Measurements from ENCODE around the gene TMPRSS13. TPM values are rescaled to one million over a fixed set of nuclear protein-coding genes. Genes with fewer than 3 reads are reported as not detected.

The TMPRSS13 gene
- total and polyA plus RNA-seq, 5 donors from 2014 or later, result 0.57 to 3.4 (median 1.1) TPM

GRCh38 chr11:117913736-117914397 lies 15.3 kb downstream of the TMPRSS13 start:
- Histone ChIP-seq H3K36me3 (ENCODE audit: control insufficient read depth, insufficient read depth, low read length) (no peaks in the 10 kb centered on the region), H3K4me1 (ENCODE audit: control insufficient read depth, insufficient read depth, low read length, poor library complexity, severe bottlenecking) (no peaks in the 10 kb centered on the region), H3K27ac (ENCODE audit: insufficient read depth, low read length, poor library complexity, severe bottlenecking) (no peak overlapping the region), H3K9me3 (ENCODE audit: control insufficient read depth in 2 of 2, low read length in 2 of 2) (no peaks in the 10 kb centered on the region), H3K4me3 (ENCODE audit: low read depth, low read length) (no peak overlapping the region), H3K27me3 (ENCODE audit: control insufficient read depth, insufficient read depth, low read length) (no peaks in the 10 kb centered on the region)
- peak overlapping the region in 1 of 3 donors; percentile 11 for H3K27ac Mint-ChIP-seq
- H3K36me3 Mint-ChIP-seq, result peaks cover 35% of the 10 kb centered on the region
- no peak for ATAC-seq (ENCODE audit: low read depth in 2 of 2)
- no peaks in the 10 kb centered on the region for H3K9me3 Mint-ChIP-seq
- H3K4me1 Mint-ChIP-seq, result no peaks in the 10 kb centered on the region
- no peak for DNase-seq
- H3K27me3 Mint-ChIP-seq, result no peaks in the 10 kb centered on the region
- no peak overlapping the region for H3K4me3 Mint-ChIP-seq

GRCh38 chr11:117912497-117912896 lies 16.7 kb downstream of the TMPRSS13 start:
- Histone ChIP-seq H3K4me1 (ENCODE audit: control insufficient read depth, insufficient read depth, low read length, poor library complexity, severe bottlenecking) (peaks cover 1% of the 10 kb centered on the region), H3K27me3 (ENCODE audit: control insufficient read depth, insufficient read depth, low read length) (no peaks in the 10 kb centered on the region), H3K9me3 (ENCODE audit: control insufficient read depth in 2 of 2, low read length in 2 of 2) (no peaks in the 10 kb centered on the region), H3K4me3 (ENCODE audit: low read depth, low read length) (no peak overlapping the region), H3K27ac (ENCODE audit: insufficient read depth, low read length, poor library complexity, severe bottlenecking) (no peak overlapping the region), H3K36me3 (ENCODE audit: control insufficient read depth, insufficient read depth, low read length) (no peaks in the 10 kb centered on the region)
- H3K9me3 Mint-ChIP-seq, result no peaks in the 10 kb centered on the region
- ATAC-seq (ENCODE audit: low read depth in 2 of 2) (no peak), DNase-seq (no peak)
- peaks cover 35% of the 10 kb centered on the region for H3K36me3 Mint-ChIP-seq
- no peaks in the 10 kb centered on the region for H3K27me3 Mint-ChIP-seq
- H3K4me1 Mint-ChIP-seq, result peaks cover 0 to 3% (median under 1%) of the 10 kb centered on the region in 4 donors
- H3K27ac Mint-ChIP-seq, result no peak overlapping the region
- H3K4me3 Mint-ChIP-seq, result no peak overlapping the region

GRCh38 chr11:117911694-117912093 lies 17.5 kb downstream of the TMPRSS13 start:
- H3K9me3 Mint-ChIP-seq, result no peaks in the 10 kb centered on the region

GRCh38 chr11:117910941-117911655 lies 18.1 kb downstream of the TMPRSS13 start:
- peaks cover 30% of the 10 kb centered on the region for H3K36me3 Mint-ChIP-seq
- ATAC-seq (ENCODE audit: low read depth in 2 of 2) (no peak), DNase-seq (no peak)
- Histone ChIP-seq H3K4me3 (ENCODE audit: low read depth, low read length) (no peak overlapping the region), H3K9me3 (ENCODE audit: control insufficient read depth in 2 of 2, low read length in 2 of 2) (no peaks in the 10 kb centered on the region), H3K27me3 (ENCODE audit: control insufficient read depth, insufficient read depth, low read length) (no peaks in the 10 kb centered on the region), H3K4me1 (ENCODE audit: control insufficient read depth, insufficient read depth, low read length, poor library complexity, severe bottlenecking) (peaks cover 4% of the 10 kb centered on the region), H3K27ac (ENCODE audit: insufficient read depth, low read length, poor library complexity, severe bottlenecking) (no peak overlapping the region), H3K36me3 (ENCODE audit: control insufficient read depth, insufficient read depth, low read length) (no peaks in the 10 kb centered on the region)
- H3K4me3 Mint-ChIP-seq, result no peak overlapping the region
- no peaks in the 10 kb centered on the region for H3K9me3 Mint-ChIP-seq
- H3K27ac Mint-ChIP-seq, result peak overlapping the region in 1 of 3 donors; percentile 56
- no peaks in the 10 kb centered on the region for H3K27me3 Mint-ChIP-seq
- peaks cover 0 to 8% (median 4%) of the 10 kb centered on the region in 4 donors for H3K4me1 Mint-ChIP-seq

More at GRCh38 chr11:117911694-117912093, 17.5 kb downstream of the TMPRSS13 start:
- H3K4me1 ChIP-seq (ENCODE audit: control insufficient read depth, insufficient read depth, low read length, poor library complexity, severe bottlenecking), result peaks cover 4% of the 10 kb centered on the region
- no peaks in the 10 kb centered on the region for H3K9me3 ChIP-seq (ENCODE audit: control insufficient read depth in 2 of 2, low read length in 2 of 2)
- no peaks in the 10 kb centered on the region for H3K27me3 ChIP-seq (ENCODE audit: control insufficient read depth, insufficient read depth, low read length)
- H3K4me3 ChIP-seq (ENCODE audit: low read depth, low read length), result no peak overlapping the region
- no peaks in the 10 kb centered on the region for H3K27me3 Mint-ChIP-seq
- H3K27ac Mint-ChIP-seq, result no peak overlapping the region
- H3K36me3 ChIP-seq (ENCODE audit: control insufficient read depth, insufficient read depth, low read length), result no peaks in the 10 kb centered on the region
- DNase-seq, result no peak
- no peak overlapping the region for H3K4me3 Mint-ChIP-seq
- peaks cover 35% of the 10 kb centered on the region for H3K36me3 Mint-ChIP-seq
- H3K4me1 Mint-ChIP-seq, result peaks cover 0 to 8% (median 2%) of the 10 kb centered on the region in 4 donors
- ATAC-seq (ENCODE audit: low read depth in 2 of 2), result no peak
- H3K27ac ChIP-seq (ENCODE audit: insufficient read depth, low read length, poor library complexity, severe bottlenecking), result no peak overlapping the region

GRCh38 chr11:117910525-117910924 lies 18.7 kb downstream of the TMPRSS13 start:
- Histone ChIP-seq H3K4me3 (ENCODE audit: low read depth, low read length) (no peak overlapping the region), H3K4me1 (ENCODE audit: control insufficient read depth, insufficient read depth, low read length, poor library complexity, severe bottlenecking) (peaks cover 4% of the 10 kb centered on the region), H3K27me3 (ENCODE audit: control insufficient read depth, insufficient read depth, low read length) (no peaks in the 10 kb centered on the region), H3K9me3 (ENCODE audit: control insufficient read depth in 2 of 2, low read length in 2 of 2) (no peaks in the 10 kb centered on the region), H3K27ac (ENCODE audit: insufficient read depth, low read length, poor library complexity, severe bottlenecking) (no peak overlapping the region), H3K36me3 (ENCODE audit: control insufficient read depth, insufficient read depth, low read length) (no peaks in the 10 kb centered on the region)
- ATAC-seq (ENCODE audit: low read depth in 2 of 2), result no peak
- DNase-seq, result no peak
- Mint-ChIP-seq H3K36me3 (peaks cover 29% of the 10 kb centered on the region), H3K27ac (peak overlapping the region in 1 of 3 donors; percentile 56), H3K9me3 (no peaks in the 10 kb centered on the region), H3K27me3 (no peaks in the 10 kb centered on the region), H3K4me3 (no peak overlapping the region), H3K4me1 (peaks cover 0 to 8% (median 4%) of the 10 kb centered on the region in 4 donors)

- peaks cover 25% of the 10 kb centered on the region for H3K36me3 Mint-ChIP-seq
- ATAC-seq (ENCODE audit: low read depth in 2 of 2) (no peak), DNase-seq (no peak)
- H3K36me3 ChIP-seq (ENCODE audit: control insufficient read depth, insufficient read depth, low read length), result no peaks in the 10 kb centered on the region
- H3K4me1 Mint-ChIP-seq, result peaks cover 0 to 8% (median 4%) of the 10 kb centered on the region in 4 donors
- H3K9me3 Mint-ChIP-seq, result no peaks in the 10 kb centered on the region
- H3K4me3 Mint-ChIP-seq, result no peak overlapping the region
- H3K27ac Mint-ChIP-seq, result no peak overlapping the region
- H3K27me3 Mint-ChIP-seq, result no peaks in the 10 kb centered on the region
- no peak overlapping the region for H3K27ac ChIP-seq (ENCODE audit: insufficient read depth, low read length, poor library complexity, severe bottlenecking)
- H3K27me3 ChIP-seq (ENCODE audit: control insufficient read depth, insufficient read depth, low read length), result no peaks in the 10 kb centered on the region
- H3K9me3 ChIP-seq (ENCODE audit: control insufficient read depth in 2 of 2, low read length in 2 of 2), result no peaks in the 10 kb centered on the region
- peaks cover 4% of the 10 kb centered on the region for H3K4me1 ChIP-seq (ENCODE audit: control insufficient read depth, insufficient read depth, low read length, poor library complexity, severe bottlenecking)
- H3K4me3 ChIP-seq (ENCODE audit: low read depth, low read length), result no peak overlapping the region
Observed at GRCh38 chr11:117909611-117910382, 19.4 kb downstream of the TMPRSS13 start.

GRCh38 chr11:117908959-117909610 lies 20.1 kb downstream of the TMPRSS13 start:
- Mint-ChIP-seq H3K9me3 (no peaks in the 10 kb centered on the region), H3K27me3 (no peaks in the 10 kb centered on the region), H3K4me3 (no peak overlapping the region), H3K27ac (peak overlapping the region in 1 of 3 donors; percentile 12), H3K4me1 (peaks cover 0 to 8% (median 4%) of the 10 kb centered on the region in 4 donors), H3K36me3 (peaks cover 20% of the 10 kb centered on the region)
- H3K27me3 ChIP-seq (ENCODE audit: control insufficient read depth, insufficient read depth, low read length), result no peaks in the 10 kb centered on the region
- no peaks in the 10 kb centered on the region for H3K36me3 ChIP-seq (ENCODE audit: control insufficient read depth, insufficient read depth, low read length)
- no peak for ATAC-seq (ENCODE audit: low read depth in 2 of 2)
- no peak overlapping the region for H3K4me3 ChIP-seq (ENCODE audit: low read depth, low read length)
- H3K4me1 ChIP-seq (ENCODE audit: control insufficient read depth, insufficient read depth, low read length, poor library complexity, severe bottlenecking), result peaks cover 4% of the 10 kb centered on the region
- H3K9me3 ChIP-seq (ENCODE audit: control insufficient read depth in 2 of 2, low read length in 2 of 2), result no peaks in the 10 kb centered on the region
- DNase-seq, result no peak
- H3K27ac ChIP-seq (ENCODE audit: insufficient read depth, low read length, poor library complexity, severe bottlenecking), result no peak overlapping the region

Data from CD4-positive, CD25-positive, alpha-beta regulatory T cell (primary cell).